HG02973 (cell line): ENCODE measurements around the gene KLHL5.

Experiments used
- ATAC-seq: cut with Tn5 transposase; IDR thresholded peaks from one replicate; pipeline ENCODE4 v1.9.1; 2021; ENCODE audit warnings: moderate library complexity; ENCODE audit not compliant: unreplicated experiment

Gene KLHL5

DNA sequence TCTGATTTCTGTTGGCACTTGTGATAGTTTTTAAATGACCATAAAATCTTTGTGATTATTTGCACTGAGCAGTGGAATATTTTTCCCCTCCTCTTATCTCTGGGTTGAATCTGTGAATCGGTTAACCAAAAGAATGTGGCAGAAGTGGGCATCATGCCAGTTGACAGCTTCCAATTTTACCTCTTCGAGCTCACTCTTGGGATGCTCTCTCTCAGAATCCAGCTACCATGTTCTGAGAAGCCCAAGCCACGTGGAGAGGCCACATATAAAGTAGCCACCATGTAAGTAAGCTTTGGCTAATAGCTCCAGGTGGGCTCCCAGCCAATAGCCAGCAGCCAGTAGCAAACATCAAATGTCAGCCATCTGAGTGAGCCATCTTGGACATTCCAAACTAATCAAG lies 107.4 kb downstream of the KLHL5 start:
- ATAC-seq = no peak

DNA sequence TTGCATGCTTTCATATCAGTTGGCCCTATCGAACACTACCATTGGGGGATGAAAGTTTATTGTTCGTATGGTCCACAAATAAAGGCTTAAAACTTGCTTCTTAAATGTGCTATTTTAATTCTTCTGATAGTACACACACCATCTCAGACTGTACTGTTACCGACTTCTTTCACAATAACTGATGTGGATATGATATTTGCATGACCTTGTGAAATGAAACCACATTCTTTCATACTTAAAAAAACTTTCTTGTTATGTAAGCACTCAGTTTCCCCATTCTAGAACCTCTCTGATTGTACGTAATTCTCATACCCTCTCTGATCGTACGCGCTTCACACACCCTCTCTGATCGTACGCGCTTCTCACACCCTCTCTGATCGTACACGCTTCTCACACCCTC lies 108.3 kb downstream of the KLHL5 start:
- ATAC-seq = no peak
